HL-60 (cell line): ENCODE results near the gene KRTCAP3.

Source experiments
- GABPA ChIP-seq: IDR thresholded peaks from 2 replicates; pipeline ENCODE4 v1.6.1; 2012; ENCODE audit warnings: low read depth
- POLR2AphosphoS5 ChIP-seq: IDR thresholded peaks from 2 replicates; pipeline ENCODE4 v1.6.1; 2012; ENCODE audit warnings: low read depth
- REST ChIP-seq: IDR thresholded peaks from 2 replicates; pipeline ENCODE4 v1.6.1; 2012; ENCODE audit warnings: low read depth; ENCODE audit not compliant: insufficient replicate concordance
- SPI1 ChIP-seq: IDR thresholded peaks from 2 replicates; pipeline ENCODE4 v1.6.1; 2012; ENCODE audit warnings: low read depth, mild to moderate bottlenecking, borderline replicate concordance
- TF ChIP-seq, protein P1 (sequence below): IDR thresholded peaks from one replicate; pipeline ENCODE4 v1.5.1; 2011; ENCODE audit warnings: low read length, control low read depth, inconsistent platforms; ENCODE audit not compliant: insufficient read depth

DNA sequence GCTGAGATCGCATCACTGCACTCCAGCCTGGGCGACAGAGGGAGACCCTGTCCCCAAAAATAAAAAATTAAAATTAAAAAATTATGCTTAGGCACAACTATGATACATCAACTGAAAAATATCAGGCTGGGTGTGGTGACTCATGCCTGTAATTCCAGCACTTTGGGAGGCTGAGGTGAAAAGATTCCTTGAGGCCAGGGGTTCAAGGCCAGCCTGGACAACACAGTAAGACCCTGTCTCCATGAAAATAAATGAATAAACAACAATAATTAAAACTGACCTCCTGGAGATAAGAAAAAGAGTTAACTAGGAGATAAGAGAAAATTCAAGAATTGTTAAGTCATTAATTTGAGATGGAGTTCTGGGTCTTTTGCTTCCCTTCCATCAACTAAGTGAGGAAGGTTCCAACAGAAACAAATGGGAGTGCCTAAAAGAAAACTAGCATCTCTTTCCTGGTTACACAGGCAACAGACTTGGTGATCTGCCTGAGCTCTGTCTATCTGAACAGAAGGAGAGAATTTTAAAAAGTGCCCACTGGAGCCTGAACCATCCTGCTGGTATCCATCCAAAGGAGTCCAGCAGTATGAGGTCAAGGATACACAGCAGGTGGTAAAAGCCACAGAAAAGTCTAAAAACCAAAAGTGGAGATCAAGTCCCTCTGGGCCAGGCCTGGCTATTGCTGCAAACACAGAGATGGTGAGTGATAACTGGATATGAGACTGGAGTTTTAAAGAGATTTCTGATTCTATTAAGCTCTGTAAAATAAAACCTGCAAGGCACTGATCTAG, 41.6 kb upstream of the KRTCAP3 start:
- TF ChIP-seq, protein P1, sequence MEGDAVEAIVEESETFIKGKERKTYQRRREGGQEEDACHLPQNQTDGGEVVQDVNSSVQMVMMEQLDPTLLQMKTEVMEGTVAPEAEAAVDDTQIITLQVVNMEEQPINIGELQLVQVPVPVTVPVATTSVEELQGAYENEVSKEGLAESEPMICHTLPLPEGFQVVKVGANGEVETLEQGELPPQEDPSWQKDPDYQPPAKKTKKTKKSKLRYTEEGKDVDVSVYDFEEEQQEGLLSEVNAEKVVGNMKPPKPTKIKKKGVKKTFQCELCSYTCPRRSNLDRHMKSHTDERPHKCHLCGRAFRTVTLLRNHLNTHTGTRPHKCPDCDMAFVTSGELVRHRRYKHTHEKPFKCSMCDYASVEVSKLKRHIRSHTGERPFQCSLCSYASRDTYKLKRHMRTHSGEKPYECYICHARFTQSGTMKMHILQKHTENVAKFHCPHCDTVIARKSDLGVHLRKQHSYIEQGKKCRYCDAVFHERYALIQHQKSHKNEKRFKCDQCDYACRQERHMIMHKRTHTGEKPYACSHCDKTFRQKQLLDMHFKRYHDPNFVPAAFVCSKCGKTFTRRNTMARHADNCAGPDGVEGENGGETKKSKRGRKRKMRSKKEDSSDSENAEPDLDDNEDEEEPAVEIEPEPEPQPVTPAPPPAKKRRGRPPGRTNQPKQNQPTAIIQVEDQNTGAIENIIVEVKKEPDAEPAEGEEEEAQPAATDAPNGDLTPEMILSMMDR, result no peak
- TF ChIP-seq REST (no peak), GABPA (no peak), POLR2AphosphoS5 (no peak), SPI1 (no peak)
